CD14-positive monocyte (primary cell): ENCODE measurements around the gene TMEM178B. TPM values are rescaled to one million over a fixed set of nuclear protein-coding genes. Genes with fewer than 3 reads are reported as not detected.

ENCODE experiments used
- DNase-seq, 3 donors: peaks; one replicate each; pipeline ENCODE4 v3.0.0-alpha.2; 2011 to 2022
- H2AFZ ChIP-seq: 2 replicates; pipeline ENCODE4 v1.6.0; 2012; ENCODE audit warnings: mild to moderate bottlenecking, low read depth, low read length, inconsistent platforms; ENCODE audit not compliant: insufficient read depth, poor library complexity, severe bottlenecking
- H3K27ac ChIP-seq, 2 donors: 1 replicate in 1 of 2; 2 replicates in 1 of 2; pipeline ENCODE4 v1.5.1; 2012 to 2013; ENCODE audit warnings: low read length in 2 of 2, control low read depth in 1 of 2, inconsistent platforms in 1 of 2, low read depth in 1 of 2, mild to moderate bottlenecking in 1 of 2
- H3K27me3 ChIP-seq, 2 donors: one replicate each; pipeline versions ENCODE4 v1.6.0 to v1.6.1; 2011 to 2013; ENCODE audit warnings: low read length in 2 of 2; ENCODE audit not compliant: control insufficient read depth in 2 of 2, insufficient read depth in 2 of 2
- H3K36me3 ChIP-seq, 2 donors: replicated peaks in 1 of 2; 1 replicate in 1 of 2; 2 replicates in 1 of 2; pipeline versions ENCODE4 v1.5.1 to v1.6.1; 2012 to 2013; ENCODE audit warnings: low read length in 2 of 2, control low read depth in 1 of 2, inconsistent platforms in 1 of 2, mild to moderate bottlenecking in 1 of 2; ENCODE audit not compliant: insufficient read depth in 2 of 2, control insufficient read depth in 1 of 2
- H3K4me1 ChIP-seq, 2 donors: 1 replicate in 1 of 2; 2 replicates in 1 of 2; pipeline versions ENCODE4 v1.5.1 to v1.6.1; 2012 to 2013; ENCODE audit warnings: low read length in 2 of 2, control low read depth in 1 of 2, inconsistent platforms in 1 of 2, mild to moderate bottlenecking in 1 of 2, moderate library complexity in 1 of 2; ENCODE audit not compliant: insufficient read depth in 2 of 2, control insufficient read depth in 1 of 2
- H3K4me2 ChIP-seq: replicated peaks from 2 replicates; pipeline ENCODE3; 2012; ENCODE audit warnings: low read length, moderate library complexity, mild to moderate bottlenecking; ENCODE audit not compliant: poor library complexity, severe bottlenecking; ENCODE audit errors: extremely low read depth
- H3K4me3 ChIP-seq, 3 experiments: fragments of 200-600 bp in 1 of 3; sonication (generic) in 1 of 3; replicated peaks in 1 of 3; 1 replicate in 2 of 3; 2 replicates in 1 of 3; pipeline ENCODE4 v1.5.1; 2011 to 2013; ENCODE audit warnings: low read length in 3 of 3, mild to moderate bottlenecking in 3 of 3, control low read depth in 2 of 3, low read depth in 2 of 3, inconsistent platforms in 1 of 3, moderate library complexity in 1 of 3
- H3K79me2 ChIP-seq: 2 replicates; pipeline ENCODE4 v1.6.0; 2012; ENCODE audit warnings: mild to moderate bottlenecking, control low read depth, inconsistent platforms, low read length, moderate library complexity; ENCODE audit not compliant: insufficient read depth
- H3K9ac ChIP-seq: 2 replicates; pipeline ENCODE4 v1.6.0; 2017; ENCODE audit warnings: low read length, mild to moderate bottlenecking; ENCODE audit not compliant: insufficient read depth, poor library complexity, severe bottlenecking
- H3K9me3 ChIP-seq, 2 donors: replicated peaks in 1 of 2; 1 replicate in 1 of 2; 2 replicates in 1 of 2; pipeline versions ENCODE4 v1.5.1 to v1.6.1; 2012 to 2013; ENCODE audit warnings: low read length in 2 of 2, control low read depth in 1 of 2; ENCODE audit not compliant: control insufficient read depth in 1 of 2, insufficient read depth in 1 of 2
- H4K20me1 ChIP-seq: 2 replicates; pipeline ENCODE4 v1.6.0; 2012; ENCODE audit warnings: mild to moderate bottlenecking, low read length, control low read depth, moderate library complexity; ENCODE audit not compliant: insufficient read depth
- H3K27ac Mint-ChIP-seq, 7 donors: one replicate each; pipeline ENCODE4 v1.8.0; 2020; ENCODE audit warnings: mild to moderate bottlenecking in 7 of 7, mixed read lengths in 7 of 7, moderate library complexity in 6 of 7, inconsistent platforms in 2 of 7
- H3K27me3 Mint-ChIP-seq, 3 donors: one replicate each; pipeline ENCODE4 v1.8.0; 2021 to 2022; ENCODE audit warnings: low read depth in 3 of 3, mild to moderate bottlenecking in 3 of 3, mixed read lengths in 3 of 3, moderate library complexity in 3 of 3, inconsistent platforms in 1 of 3
- H3K36me3 Mint-ChIP-seq, 2 donors: one replicate each; pipeline ENCODE4 v1.8.0; 2020; ENCODE audit warnings: mixed read lengths in 2 of 2, inconsistent platforms in 1 of 2, mild to moderate bottlenecking in 1 of 2
- H3K4me1 Mint-ChIP-seq: one replicate; pipeline ENCODE4 v1.8.0; 2020; ENCODE audit warnings: mild to moderate bottlenecking, mixed read lengths
- H3K4me3 Mint-ChIP-seq, 2 donors: one replicate each; pipeline ENCODE4 v1.8.0; 2020; ENCODE audit warnings: mild to moderate bottlenecking in 2 of 2, mixed read lengths in 2 of 2, moderate library complexity in 1 of 2
- H3K9me3 Mint-ChIP-seq, 7 donors: one replicate each; pipeline ENCODE4 v1.8.0; 2020 to 2022; ENCODE audit warnings: mixed read lengths in 7 of 7, mild to moderate bottlenecking in 6 of 7, moderate library complexity in 6 of 7, inconsistent platforms in 2 of 7
- WGBS: methylation state at CpG from one replicate; pipeline ENCODE4 v1.1.5; 2013; ENCODE audit warnings: missing lambda C conversion rate; ENCODE audit not compliant: insufficient coverage; 5-methylcytosine and 5-hydroxymethylcytosine counted together
- intact Hi-C, 2 donors: fragments of 100-400 bp; cut with micrococcal nuclease; formaldehyde crosslinking; loops; one replicate each; pipeline versions ENCODE4 v1.15.0 to v1.15.1; 2023
- polyA plus RNA-seq, 3 donors: library from polyadenylated mRNA; depleted of rRNA in 1 of 3; unstranded in 2 of 3; stranded (reverse) in 1 of 3; fragments of 300-500 nt in 2 of 3; fragments of >200 nt in 1 of 3; fragmentation: Illumina TruSeq in 2 of 3; gene quantifications; 1 replicate in 2 of 3; 2 replicates in 1 of 3; pipeline ENCODE4 v1.2.3, GENCODE V29; 2012 to 2021
- TF ChIP-seq, protein P1 (sequence below): fragments of 200-600 bp; IDR thresholded peaks from one replicate; pipeline ENCODE4 v1.8.0; 2022; ENCODE audit warnings: antibody characterized with exemption, mild to moderate bottlenecking

Gene TMEM178B
- polyA plus RNA-seq, 3 donors: not detected

DNA sequence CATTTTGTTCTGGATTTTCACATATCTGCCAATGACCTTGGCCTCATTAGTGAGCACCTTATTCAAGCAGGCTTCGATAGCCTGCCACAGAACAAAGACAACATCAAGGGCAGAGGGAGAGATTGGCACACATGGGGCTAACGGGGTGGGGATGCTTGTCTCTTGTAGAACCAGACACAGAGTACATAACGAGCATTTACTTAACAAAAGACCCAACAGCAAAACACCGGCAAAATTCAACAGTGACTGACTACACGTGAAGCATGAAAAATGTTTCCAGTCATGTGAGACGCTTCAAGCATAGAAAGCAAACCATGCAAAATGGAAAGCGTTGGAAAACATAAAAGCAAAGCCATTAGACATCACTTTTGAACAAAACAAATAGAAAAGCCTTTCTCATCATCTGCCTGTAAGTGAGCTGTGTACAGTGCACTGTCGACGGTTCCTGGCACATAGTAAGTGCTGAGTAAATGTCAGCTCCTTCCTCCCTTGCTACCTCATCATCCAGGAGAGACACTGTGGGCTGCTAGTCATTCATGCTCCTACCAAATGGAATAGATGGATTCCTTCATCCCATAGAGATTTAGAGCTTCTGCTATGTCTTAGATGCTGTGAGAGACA lies 342.9 kb downstream of the TMEM178B start:
- Histone ChIP-seq H2AFZ (no peak overlapping the region), H3K27me3 (no peaks in the 10 kb centered on the region), H4K20me1 (no peaks in the 10 kb centered on the region), H3K4me2 (no peak overlapping the region), H3K4me3 (no peak overlapping the region), H3K9ac (no peak overlapping the region), H3K27ac (no peak overlapping the region), H3K4me1 (no peaks in the 10 kb centered on the region), H3K79me2 (no peaks in the 10 kb centered on the region), H3K9me3 (no peaks in the 10 kb centered on the region), H3K36me3 (no peaks in the 10 kb centered on the region)
- H3K27ac Mint-ChIP-seq: no peak overlapping the region
- WGBS: 86% methylated on average over 6 of the region's 9 CpGs
- H3K36me3 Mint-ChIP-seq: no peaks in the 10 kb centered on the region
- TF ChIP-seq, protein P1, sequence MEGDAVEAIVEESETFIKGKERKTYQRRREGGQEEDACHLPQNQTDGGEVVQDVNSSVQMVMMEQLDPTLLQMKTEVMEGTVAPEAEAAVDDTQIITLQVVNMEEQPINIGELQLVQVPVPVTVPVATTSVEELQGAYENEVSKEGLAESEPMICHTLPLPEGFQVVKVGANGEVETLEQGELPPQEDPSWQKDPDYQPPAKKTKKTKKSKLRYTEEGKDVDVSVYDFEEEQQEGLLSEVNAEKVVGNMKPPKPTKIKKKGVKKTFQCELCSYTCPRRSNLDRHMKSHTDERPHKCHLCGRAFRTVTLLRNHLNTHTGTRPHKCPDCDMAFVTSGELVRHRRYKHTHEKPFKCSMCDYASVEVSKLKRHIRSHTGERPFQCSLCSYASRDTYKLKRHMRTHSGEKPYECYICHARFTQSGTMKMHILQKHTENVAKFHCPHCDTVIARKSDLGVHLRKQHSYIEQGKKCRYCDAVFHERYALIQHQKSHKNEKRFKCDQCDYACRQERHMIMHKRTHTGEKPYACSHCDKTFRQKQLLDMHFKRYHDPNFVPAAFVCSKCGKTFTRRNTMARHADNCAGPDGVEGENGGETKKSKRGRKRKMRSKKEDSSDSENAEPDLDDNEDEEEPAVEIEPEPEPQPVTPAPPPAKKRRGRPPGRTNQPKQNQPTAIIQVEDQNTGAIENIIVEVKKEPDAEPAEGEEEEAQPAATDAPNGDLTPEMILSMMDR: no peak
- peaks cover 0 to 4% (median 0%) of the 10 kb centered on the region in 7 donors for H3K9me3 Mint-ChIP-seq
- H3K4me1 Mint-ChIP-seq: no peaks in the 10 kb centered on the region
- no peak overlapping the region for H3K4me3 Mint-ChIP-seq
- intact Hi-C loops: no loop called here
- no peak for DNase-seq
- peaks cover 2 to 4% (median 3%) of the 10 kb centered on the region in 3 donors for H3K27me3 Mint-ChIP-seq

DNA sequence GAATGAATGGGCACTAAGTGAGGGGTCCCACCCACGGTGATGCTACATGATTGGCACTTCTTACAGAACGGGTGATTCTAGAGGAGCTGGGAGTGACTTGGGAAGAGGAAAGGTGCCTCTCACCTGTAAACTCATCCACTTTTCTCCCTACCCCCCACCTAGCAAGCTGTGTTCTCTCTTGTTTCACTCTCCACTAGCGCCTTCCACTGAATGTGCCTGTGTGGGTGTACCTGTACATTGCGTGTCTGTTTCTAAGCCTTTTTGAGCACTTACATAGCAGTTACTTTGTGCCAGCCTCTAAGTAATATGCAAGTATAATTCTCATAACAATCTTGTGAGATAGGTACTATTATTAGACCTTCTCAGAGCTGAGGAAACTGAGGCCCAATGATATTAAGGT lies 343.6 kb downstream of the TMEM178B start:
- Histone ChIP-seq H3K4me2 (no peak overlapping the region), H2AFZ (no peak overlapping the region), H3K4me3 (no peak overlapping the region), H3K27ac (no peak overlapping the region), H3K36me3 (no peaks in the 10 kb centered on the region), H3K9me3 (no peaks in the 10 kb centered on the region), H3K27me3 (no peaks in the 10 kb centered on the region), H3K9ac (no peak overlapping the region), H3K4me1 (no peaks in the 10 kb centered on the region), H3K79me2 (no peaks in the 10 kb centered on the region), H4K20me1 (no peaks in the 10 kb centered on the region)
- no peak for DNase-seq
- intact Hi-C loops: no loop called here
- Mint-ChIP-seq H3K9me3 (peaks cover 0 to 4% (median 0%) of the 10 kb centered on the region in 7 donors), H3K4me3 (no peak overlapping the region), H3K36me3 (no peaks in the 10 kb centered on the region), H3K27ac (no peak overlapping the region), H3K4me1 (no peaks in the 10 kb centered on the region), H3K27me3 (peaks cover 2 to 5% (median 3%) of the 10 kb centered on the region in 3 donors)
- TF ChIP-seq, protein P1: no peak
- no CpG with 5 or more reads among the region's 4 CpGs for WGBS
